Astrocyte of the cerebellum (primary cell): ENCODE data around the gene KRT82.

ENCODE experiments used
- DNase-seq: peaks from one replicate; pipeline ENCODE4 v3.0.0-alpha.2; 2011; ENCODE audit warnings: low read depth
- H3K4me3 ChIP-seq: 2 replicates; pipeline ENCODE4 v1.5.1; 2011; ENCODE audit warnings: mild to moderate bottlenecking, low read depth, low read length, moderate library complexity
- in situ Hi-C: cut with HindIII; loops from 2 replicates; pipeline ENCODE4 v1.10.0; 2017; ENCODE audit warnings: low sequenced_read_pairs
- TF ChIP-seq, protein P1 (sequence below): IDR thresholded peaks from 2 replicates; pipeline ENCODE4 v1.5.1; 2012; ENCODE audit warnings: low read length, low read depth, moderate library complexity, mild to moderate bottlenecking; ENCODE audit errors: missing control alignments

The KRT82 gene

DNA sequence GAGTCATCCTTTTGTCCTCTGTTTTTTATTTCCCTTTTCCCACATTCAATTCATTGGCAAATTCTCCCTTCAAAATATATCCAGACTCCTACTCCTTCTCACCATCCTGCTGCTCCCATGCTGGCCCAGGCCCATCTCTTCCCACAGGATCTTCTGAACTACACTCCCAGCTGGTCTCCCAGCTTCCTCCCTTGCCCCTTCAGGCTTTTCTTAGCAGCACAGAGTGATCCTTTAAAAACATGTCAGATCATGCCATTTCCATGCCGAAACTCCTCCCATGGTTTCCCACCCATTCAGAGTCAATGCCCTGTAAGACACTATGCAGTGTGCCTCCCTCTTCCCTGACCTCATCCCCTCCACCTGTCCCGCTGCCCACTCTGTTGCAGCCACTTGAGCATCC lies 18.3 kb downstream of the KRT82 start:
- TF ChIP-seq, protein P1, sequence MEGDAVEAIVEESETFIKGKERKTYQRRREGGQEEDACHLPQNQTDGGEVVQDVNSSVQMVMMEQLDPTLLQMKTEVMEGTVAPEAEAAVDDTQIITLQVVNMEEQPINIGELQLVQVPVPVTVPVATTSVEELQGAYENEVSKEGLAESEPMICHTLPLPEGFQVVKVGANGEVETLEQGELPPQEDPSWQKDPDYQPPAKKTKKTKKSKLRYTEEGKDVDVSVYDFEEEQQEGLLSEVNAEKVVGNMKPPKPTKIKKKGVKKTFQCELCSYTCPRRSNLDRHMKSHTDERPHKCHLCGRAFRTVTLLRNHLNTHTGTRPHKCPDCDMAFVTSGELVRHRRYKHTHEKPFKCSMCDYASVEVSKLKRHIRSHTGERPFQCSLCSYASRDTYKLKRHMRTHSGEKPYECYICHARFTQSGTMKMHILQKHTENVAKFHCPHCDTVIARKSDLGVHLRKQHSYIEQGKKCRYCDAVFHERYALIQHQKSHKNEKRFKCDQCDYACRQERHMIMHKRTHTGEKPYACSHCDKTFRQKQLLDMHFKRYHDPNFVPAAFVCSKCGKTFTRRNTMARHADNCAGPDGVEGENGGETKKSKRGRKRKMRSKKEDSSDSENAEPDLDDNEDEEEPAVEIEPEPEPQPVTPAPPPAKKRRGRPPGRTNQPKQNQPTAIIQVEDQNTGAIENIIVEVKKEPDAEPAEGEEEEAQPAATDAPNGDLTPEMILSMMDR: no peak
- in situ Hi-C loops: no loop called here

GRCh38 chr12:52385226-52385702 lies 20.9 kb downstream of the KRT82 start, which contains the start of gene KRT84:
Gene KRT84, minus strand, starts transcription at chr12:52385652. Its CDS starts 67 bp downstream, at chr12:52385585.
- no peak for DNase-seq
- no peak within 1 kb of the TSS for H3K4me3 ChIP-seq
- in situ Hi-C loops: no loop called here
- TF ChIP-seq, protein P1: no peak

More for the DNA sequence above, 18.3 kb downstream of the KRT82 start:
- no peak for DNase-seq
- no peak overlapping the region for H3K4me3 ChIP-seq

DNA sequence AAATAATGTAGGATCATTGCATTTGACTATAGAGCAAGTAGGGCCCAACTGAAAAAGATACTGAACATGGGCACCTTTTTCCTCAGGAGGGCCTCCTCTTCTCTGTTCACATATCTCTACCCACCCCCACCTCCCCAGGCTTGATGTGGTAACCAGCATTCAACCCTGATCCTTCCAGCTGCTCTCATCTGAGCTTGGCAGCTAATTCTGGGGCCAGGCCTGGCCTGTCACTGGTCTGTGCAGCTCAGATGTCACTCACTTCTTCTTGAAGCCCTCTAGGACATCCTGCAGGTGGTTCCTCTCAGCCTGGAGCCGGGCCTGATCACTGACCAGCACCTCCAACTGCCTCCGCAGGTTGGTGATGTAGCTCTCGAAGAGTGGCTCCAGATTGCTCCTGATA lies 22.8 kb downstream of the KRT82 start:
- in situ Hi-C loops: no loop called here
- no peak overlapping the region for H3K4me3 ChIP-seq

GRCh38 chr12:52382854-52383253 lies 23.3 kb downstream of the KRT82 start:
- TF ChIP-seq, protein P1: no peak
- no peak for DNase-seq
- in situ Hi-C loops: no loop called here
- no peak overlapping the region for H3K4me3 ChIP-seq

More for the DNA sequence above, 22.8 kb downstream of the KRT82 start:
- TF ChIP-seq, protein P1: no peak
- no peak for DNase-seq

DNA sequence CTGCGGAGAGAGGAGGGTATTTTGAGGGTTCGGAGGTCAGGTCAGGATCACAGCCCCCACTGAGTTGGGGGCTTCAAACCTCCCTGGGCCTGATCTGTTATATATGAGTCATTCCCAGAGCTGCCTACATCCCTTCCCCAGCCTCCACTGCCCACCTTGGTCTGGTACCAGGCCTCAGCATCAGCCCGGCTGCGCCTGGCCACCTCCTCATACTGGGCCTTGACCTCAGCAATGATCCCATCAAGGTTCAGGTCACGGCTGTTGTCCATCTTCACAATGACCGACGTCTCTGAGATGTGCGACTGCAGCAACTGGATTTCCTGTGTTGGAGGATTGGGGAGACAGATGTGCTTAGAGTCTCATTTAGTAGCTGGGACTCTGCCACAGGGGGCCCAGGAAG lies 24.9 kb downstream of the KRT82 start:
- TF ChIP-seq, protein P1: no peak
- in situ Hi-C loops: no loop called here
- H3K4me3 ChIP-seq: no peak overlapping the region
- no peak for DNase-seq

GRCh38 chr12:52380271-52380694 lies 25.9 kb downstream of the KRT82 start:
- TF ChIP-seq, protein P1: peak; percentile 71
- no peak for DNase-seq
- in situ Hi-C loops: no loop called here

More at GRCh38 chr12:52380271-52380694, 25.9 kb downstream of the KRT82 start:
- H3K4me3 ChIP-seq: no peak overlapping the region
